PC-3 (cell line): ENCODE data around the gene ZNF358. TPM values are rescaled to one million over a fixed set of nuclear protein-coding genes. Genes with fewer than 3 reads are reported as not detected.

Experiments used
- ATAC-seq: fragments of 200-7000 bp; cut with Tn5 transposase; 2 replicates; pipeline ENCODE4 v1.9.1; 2020; ENCODE audit warnings: mild to moderate bottlenecking, moderate library complexity
- BruUV-seq: library from RNA; stranded (reverse); fragments of 400-500 nt; replicated peaks from 2 replicates; lab custom pipeline; 2021; lab: Mats Ljungman, UMichigan
- CTCF ChIA-PET: fragments of 300-600 bp; sonication (Branson Sonifier 250); formaldehyde crosslinking; loops from one replicate; lab custom pipeline; 2022; ENCODE audit warnings: antibody characterized with exemption; lab: Charles Lee
- POLR2A ChIA-PET: fragments of 300-600 bp; sonication (Branson Sonifier 250); formaldehyde crosslinking; loops from one replicate; lab custom pipeline; 2022; ENCODE audit warnings: antibody characterized with exemption; ENCODE audit not compliant: unreplicated experiment; lab: Charles Lee
- DNase-seq: peaks from one replicate; pipeline ENCODE4 v3.0.0-alpha.2; 2015
- H2AFZ ChIP-seq: fragments of 300-600 bp; sonication (generic); 2 replicates; pipeline ENCODE4 v1.6.0; 2016; ENCODE audit warnings: antibody characterized with exemption, low read length
- H3F3A ChIP-seq: fragments of 300-600 bp; sonication (generic); one replicate; pipeline ENCODE4 v1.6.0; 2017; ENCODE audit warnings: antibody characterized with exemption, low read length, control low read depth, mild to moderate bottlenecking; ENCODE audit not compliant: unreplicated experiment
- H3K27ac ChIP-seq: fragments of 300-600 bp; sonication (generic); 2 replicates; pipeline ENCODE4 v1.5.1; 2016; ENCODE audit warnings: mild to moderate bottlenecking, low read length
- H3K27me3 ChIP-seq: fragments of 300-600 bp; sonication (generic); 2 replicates; pipeline ENCODE4 v1.6.1; 2016; ENCODE audit warnings: low read length, mixed read lengths
- H3K36me3 ChIP-seq: fragments of 300-600 bp; sonication (generic); 2 replicates; pipeline ENCODE4 v1.6.1; 2016; ENCODE audit warnings: low read depth, mixed run types, low read length, mixed read lengths
- H3K4me1 ChIP-seq: fragments of 300-600 bp; sonication (generic); 2 replicates; pipeline ENCODE4 v1.5.1; 2016; ENCODE audit warnings: low read length; ENCODE audit not compliant: insufficient read depth
- H3K4me2 ChIP-seq: fragments of 300-600 bp; sonication (generic); 2 replicates; pipeline ENCODE4 v1.6.0; 2016; ENCODE audit warnings: low read length
- H3K4me3 ChIP-seq: fragments of 300-600 bp; sonication (generic); 2 replicates; pipeline ENCODE4 v1.5.1; 2016; ENCODE audit warnings: mild to moderate bottlenecking, low read length, mixed read lengths
- H3K79me2 ChIP-seq: fragments of 300-600 bp; sonication (generic); 2 replicates; pipeline ENCODE4 v1.6.1; 2017; ENCODE audit warnings: low read length, mixed read lengths
- H3K9ac ChIP-seq: fragments of 300-600 bp; sonication (generic); 2 replicates; pipeline ENCODE4 v1.6.0; 2016; ENCODE audit warnings: mild to moderate bottlenecking, low read length
- H3K9me2 ChIP-seq: fragments of 300-600 bp; sonication (generic); replicated peaks from 2 replicates; pipeline ENCODE4 v1.6.1; 2016; ENCODE audit warnings: mixed run types, low read length, mixed read lengths
- H3K9me3 ChIP-seq: fragments of 300-600 bp; sonication (generic); 2 replicates; pipeline ENCODE4 v1.6.1; 2016; ENCODE audit warnings: low read length, mixed read lengths
- H4K20me1 ChIP-seq: fragments of 300-600 bp; sonication (generic); 2 replicates; pipeline ENCODE4 v1.6.1; 2016; ENCODE audit warnings: low read length, mixed read lengths
- EZH2 ChIP-seq: fragments of 300-600 bp; sonication (generic); IDR thresholded peaks from one replicate; pipeline ENCODE4 v1.6.1; 2017; ENCODE audit warnings: antibody characterized with exemption, mild to moderate bottlenecking, low read length; ENCODE audit not compliant: unreplicated experiment
- EZH2phosphoT487 ChIP-seq: fragments of 300-600 bp; sonication (generic); IDR thresholded peaks from 2 replicates; pipeline ENCODE4 v1.6.1; 2018; ENCODE audit warnings: mild to moderate bottlenecking, antibody characterized with exemption, low read length, borderline replicate concordance
- intact Hi-C: fragments of 100-400 bp; cut with micrococcal nuclease; formaldehyde crosslinking; loops from 2 replicates; pipeline ENCODE4 v1.9.0; 2023
- total RNA-seq: library from RNA; depleted of rRNA; stranded (reverse); fragments of >200 nt; gene quantifications from 2 replicates; pipeline ENCODE4 v1.2.3, GENCODE V29; 2014
- TF ChIP-seq, protein P1 (sequence below): fragments of 300-600 bp; sonication (generic); conservative IDR thresholded peaks from 2 replicates; pipeline ENCODE4 v1.5.1; 2017; ENCODE audit warnings: antibody characterized with exemption, low read depth, mild to moderate bottlenecking, low read length

ZNF358 gene
- total RNA-seq, 1 experiment from 2014 or later: 41.6 TPM

- ChIA-PET POLR2A (no interaction called here), CTCF (no interaction called here)
- Histone ChIP-seq H3K9ac (no peak overlapping the region), H4K20me1 (no peaks in the 10 kb centered on the region), H3K9me3 (no peaks in the 10 kb centered on the region), H3K4me1 (peaks cover 5% of the 10 kb centered on the region; the same call in 1 of the 2 replicates), H3F3A (no peaks in the 10 kb centered on the region), H3K36me3 (peaks cover 40% of the 10 kb centered on the region), H3K27me3 (no peaks in the 10 kb centered on the region), H3K9me2 (no peaks in the 10 kb centered on the region), H3K79me2 (peaks cover 6% of the 10 kb centered on the region), H3K4me2 (no peak overlapping the region), H3K4me3 (no peak overlapping the region), H2AFZ (no peak overlapping the region), H3K27ac (no peak overlapping the region)
- peak; percentile 45 for DNase-seq
- no TSS peak for BruUV-seq
- TF ChIP-seq, protein P1, sequence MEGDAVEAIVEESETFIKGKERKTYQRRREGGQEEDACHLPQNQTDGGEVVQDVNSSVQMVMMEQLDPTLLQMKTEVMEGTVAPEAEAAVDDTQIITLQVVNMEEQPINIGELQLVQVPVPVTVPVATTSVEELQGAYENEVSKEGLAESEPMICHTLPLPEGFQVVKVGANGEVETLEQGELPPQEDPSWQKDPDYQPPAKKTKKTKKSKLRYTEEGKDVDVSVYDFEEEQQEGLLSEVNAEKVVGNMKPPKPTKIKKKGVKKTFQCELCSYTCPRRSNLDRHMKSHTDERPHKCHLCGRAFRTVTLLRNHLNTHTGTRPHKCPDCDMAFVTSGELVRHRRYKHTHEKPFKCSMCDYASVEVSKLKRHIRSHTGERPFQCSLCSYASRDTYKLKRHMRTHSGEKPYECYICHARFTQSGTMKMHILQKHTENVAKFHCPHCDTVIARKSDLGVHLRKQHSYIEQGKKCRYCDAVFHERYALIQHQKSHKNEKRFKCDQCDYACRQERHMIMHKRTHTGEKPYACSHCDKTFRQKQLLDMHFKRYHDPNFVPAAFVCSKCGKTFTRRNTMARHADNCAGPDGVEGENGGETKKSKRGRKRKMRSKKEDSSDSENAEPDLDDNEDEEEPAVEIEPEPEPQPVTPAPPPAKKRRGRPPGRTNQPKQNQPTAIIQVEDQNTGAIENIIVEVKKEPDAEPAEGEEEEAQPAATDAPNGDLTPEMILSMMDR: no peak
- no peak for TF ChIP-seq EZH2phosphoT487
- no peak for TF ChIP-seq EZH2
- intact Hi-C loops: no loop called here
- ATAC-seq: peak; percentile 90
These were observed 25.0 kb downstream of the ZNF358 start for GRCh38 chr19:7540761-7541474.

- H3F3A ChIP-seq: no peaks in the 10 kb centered on the region
- H3K27ac ChIP-seq: no peak overlapping the region
- ATAC-seq: no peak
- no TSS peak for BruUV-seq
- no peak overlapping the region for H3K9ac ChIP-seq
- no peak overlapping the region for H2AFZ ChIP-seq
- ChIA-PET POLR2A (no interaction called here), CTCF (no interaction called here)
- H3K4me1 ChIP-seq: peaks cover under 1% of the 10 kb centered on the region; the same call in 1 of the 2 replicates
- peaks cover 40% of the 10 kb centered on the region for H3K36me3 ChIP-seq
- H3K9me2 ChIP-seq: no peaks in the 10 kb centered on the region
- no peaks in the 10 kb centered on the region for H3K9me3 ChIP-seq
- H3K4me3 ChIP-seq: no peak overlapping the region
- H3K4me2 ChIP-seq: no peak overlapping the region
- peaks cover under 1% of the 10 kb centered on the region; the same call in 1 of the 2 replicates for H3K79me2 ChIP-seq
- TF ChIP-seq, protein P1: no peak
- no peak for TF ChIP-seq EZH2phosphoT487
- no peak for TF ChIP-seq EZH2
- H4K20me1 ChIP-seq: no peaks in the 10 kb centered on the region
- intact Hi-C loops: no loop called here
- H3K27me3 ChIP-seq: no peaks in the 10 kb centered on the region
- no peak for DNase-seq
These were observed 25.5 kb downstream of the ZNF358 start for GRCh38 chr19:7541475-7541824.

DNA sequence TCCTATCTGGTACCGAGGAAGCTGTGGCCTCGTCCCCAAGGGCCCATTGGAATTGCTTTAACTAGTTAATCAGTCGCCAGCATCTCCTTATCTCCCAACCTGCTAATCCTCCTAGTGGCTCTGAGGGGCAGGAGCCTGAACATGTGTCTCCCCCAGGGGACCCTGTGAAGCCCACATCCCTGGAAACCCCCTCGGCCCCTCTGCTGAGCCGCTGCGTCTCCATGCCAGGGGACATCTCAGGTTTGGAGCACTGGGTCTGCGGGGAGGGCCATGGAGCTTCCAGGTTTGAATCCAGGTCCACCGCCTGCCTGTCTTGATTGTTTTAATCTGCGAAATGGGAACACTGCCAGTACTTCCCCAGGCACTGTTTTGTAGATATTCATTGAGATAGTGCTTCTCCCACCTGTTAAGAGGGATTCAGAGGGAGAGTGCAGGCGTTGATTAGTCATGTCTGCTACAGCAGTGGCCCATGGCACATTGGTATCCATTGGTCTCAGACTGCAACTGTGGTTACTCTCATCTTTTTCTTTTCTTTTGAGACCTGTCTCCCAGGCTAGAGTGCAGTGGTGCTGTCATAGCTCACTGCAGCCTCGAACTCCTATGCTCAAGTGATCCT lies 26.0 kb downstream of the ZNF358 start:
- ChIA-PET CTCF (interaction anchor here (1.3 kb wide), 1 partner anchor 26 kb away, joined by 3 read pairs; no protein-coding TSS in a partner anchor), POLR2A (no interaction called here)
- DNase-seq: no peak
- Histone ChIP-seq H3K79me2 (no peaks in the 10 kb centered on the region), H3F3A (no peaks in the 10 kb centered on the region), H3K27ac (no peak overlapping the region), H4K20me1 (no peaks in the 10 kb centered on the region), H3K27me3 (no peaks in the 10 kb centered on the region), H3K4me1 (no peaks in the 10 kb centered on the region), H3K36me3 (peaks cover 40% of the 10 kb centered on the region), H3K4me3 (no peak overlapping the region), H3K9me3 (no peaks in the 10 kb centered on the region), H2AFZ (no peak overlapping the region), H3K9me2 (no peaks in the 10 kb centered on the region), H3K9ac (no peak overlapping the region), H3K4me2 (no peak overlapping the region)
- intact Hi-C loops: no loop called here
- no peak for ATAC-seq
- TF ChIP-seq EZH2phosphoT487 (no peak), EZH2 (no peak)
- TF ChIP-seq, protein P1: no peak
- BruUV-seq: TSS peak; percentile 5
